ENCODE results near the gene OPN1MW3.
"Not testable (repeated sequence)": the region's sequence is repeated elsewhere in the genome, so short reads cannot be mapped to it uniquely, and the experiment has no call there.

OPN1MW3 gene

GRCh38 chrX:154257282-154257681, at the start of gene OPN1MW3:
Gene OPN1MW3, plus strand, starts transcription at chrX:154257582. Its CDS starts 38 bp downstream, at chrX:154257620.
- not testable (repeated sequence) for DNase-seq

- DNase-seq = not testable (repeated sequence)
Observed at GRCh38 chrX:154209670-154210418, 47.5 kb upstream of the OPN1MW3 start.

- not testable (repeated sequence) for DNase-seq
Observed at GRCh38 chrX:154211057-154211456, 46.3 kb upstream of the OPN1MW3 start.

GRCh38 chrX:154211499-154211898, 45.9 kb upstream of the OPN1MW3 start:
- not testable (repeated sequence) for DNase-seq

GRCh38 chrX:154219456-154219855, 37.9 kb upstream of the OPN1MW3 start, which contains the start of gene OPN1MW2:
Gene OPN1MW2, plus strand, starts transcription at chrX:154219756. Its CDS starts 60 bp downstream, at chrX:154219816.
- DNase-seq = not testable (repeated sequence)

- not testable (repeated sequence) for DNase-seq
Observed at GRCh38 chrX:154225292-154225691, 32.1 kb upstream of the OPN1MW3 start.

GRCh38 chrX:154226706-154227105, 30.7 kb upstream of the OPN1MW3 start:
- not testable (repeated sequence) for DNase-seq

GRCh38 chrX:154231443-154231842, 25.9 kb upstream of the OPN1MW3 start:
- not testable (repeated sequence) for DNase-seq

- not testable (repeated sequence) for DNase-seq
Observed at GRCh38 chrX:154233620-154234019, 23.8 kb upstream of the OPN1MW3 start.

GRCh38 chrX:154238939-154239559, 18.3 kb upstream of the OPN1MW3 start:
- DNase-seq = not testable (repeated sequence)

GRCh38 chrX:154239982-154240503, 17.3 kb upstream of the OPN1MW3 start:
- peak in 1 of 2 donors; percentile 0 for DNase-seq

- not testable (repeated sequence) for DNase-seq
Observed at GRCh38 chrX:154247377-154248045, 9.9 kb upstream of the OPN1MW3 start.

GRCh38 chrX:154248076-154248475, 9.3 kb upstream of the OPN1MW3 start:
- not testable (repeated sequence) for DNase-seq

- DNase-seq = not testable (repeated sequence)
Observed at GRCh38 chrX:154258711-154259110, 1.3 kb downstream of the OPN1MW3 start.

GRCh38 chrX:154263072-154263471, 5.7 kb downstream of the OPN1MW3 start:
- DNase-seq = not testable (repeated sequence)

- not testable (repeated sequence) for DNase-seq
Observed at GRCh38 chrX:154269245-154269644, 11.9 kb downstream of the OPN1MW3 start.

- not testable (repeated sequence) for DNase-seq
Observed at GRCh38 chrX:154284489-154285338, 27.3 kb downstream of the OPN1MW3 start.

- not testable (repeated sequence) for DNase-seq
Observed at GRCh38 chrX:154286406-154286805, 29.0 kb downstream of the OPN1MW3 start.

GRCh38 chrX:154294791-154295574, 37.6 kb downstream of the OPN1MW3 start, which contains the start of gene TEX28:
Gene TEX28, minus strand, starts transcription at chrX:154295124. Its CDS starts 3,007 bp downstream, at chrX:154292117.
- DNase-seq = no peak

- DNase-seq = no peak
Observed at GRCh38 chrX:154295664-154296310, 38.4 kb downstream of the OPN1MW3 start, which contains the start of gene TKTL1. Gene TKTL1, plus strand, starts transcription at chrX:154295795. Its CDS starts 65 bp downstream, at chrX:154295860.
